Tibial nerve (tissue), 4 donors: ENCODE data around the gene TLE1.

Experiments used
- EP300 ChIP-seq, 2 donors: sonication (generic); formaldehyde crosslinking; IDR thresholded peaks; one replicate each; pipeline ENCODE4 v1.6.1; 2017; ENCODE audit warnings: antibody characterized with exemption in 2 of 2, mild to moderate bottlenecking in 1 of 2
- TF ChIP-seq, protein P1 (sequence below), 5 experiments: fragments of 200-600 bp in 3 of 5; fragments of 450-650 bp in 2 of 5; sonication (generic) in 3 of 5; IDR thresholded peaks; one replicate each; pipeline ENCODE4 v1.5.1; 2016 to 2019; ENCODE audit warnings: antibody characterized with exemption in 5 of 5, mild to moderate bottlenecking in 3 of 5, moderate library complexity in 2 of 5

- no peak for TF ChIP-seq EP300 (IDR thresholded peaks at IDR 0.05)
- TF ChIP-seq, protein P1, sequence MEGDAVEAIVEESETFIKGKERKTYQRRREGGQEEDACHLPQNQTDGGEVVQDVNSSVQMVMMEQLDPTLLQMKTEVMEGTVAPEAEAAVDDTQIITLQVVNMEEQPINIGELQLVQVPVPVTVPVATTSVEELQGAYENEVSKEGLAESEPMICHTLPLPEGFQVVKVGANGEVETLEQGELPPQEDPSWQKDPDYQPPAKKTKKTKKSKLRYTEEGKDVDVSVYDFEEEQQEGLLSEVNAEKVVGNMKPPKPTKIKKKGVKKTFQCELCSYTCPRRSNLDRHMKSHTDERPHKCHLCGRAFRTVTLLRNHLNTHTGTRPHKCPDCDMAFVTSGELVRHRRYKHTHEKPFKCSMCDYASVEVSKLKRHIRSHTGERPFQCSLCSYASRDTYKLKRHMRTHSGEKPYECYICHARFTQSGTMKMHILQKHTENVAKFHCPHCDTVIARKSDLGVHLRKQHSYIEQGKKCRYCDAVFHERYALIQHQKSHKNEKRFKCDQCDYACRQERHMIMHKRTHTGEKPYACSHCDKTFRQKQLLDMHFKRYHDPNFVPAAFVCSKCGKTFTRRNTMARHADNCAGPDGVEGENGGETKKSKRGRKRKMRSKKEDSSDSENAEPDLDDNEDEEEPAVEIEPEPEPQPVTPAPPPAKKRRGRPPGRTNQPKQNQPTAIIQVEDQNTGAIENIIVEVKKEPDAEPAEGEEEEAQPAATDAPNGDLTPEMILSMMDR (IDR thresholded peaks at IDR 0.05), result no peak
Measured at GRCh38 chr9:81653240-81653639, 36.1 kb downstream of the TLE1 start.
